HCT116 (cell line): ENCODE data around the gene RDH14. TPM values are rescaled to one million over a fixed set of nuclear protein-coding genes. Genes with fewer than 3 reads are reported as not detected.

ENCODE experiments used
- ATAC-seq: fragments of 200-7000 bp; cut with Tn5 transposase; 2 replicates; pipeline ENCODE4 v1.9.1; 2020; ENCODE audit warnings: mild to moderate bottlenecking, moderate library complexity
- Bru-seq: library from RNA; stranded (reverse); fragments of 400-500 nt; gene quantifications from one replicate; lab custom pipeline; 2021; lab: Mats Ljungman, UMichigan
- BruChase-seq, 2 experiments: library from RNA; stranded (reverse); fragments of 400-500 nt; gene quantifications; one replicate each; lab custom pipeline; 2021; lab: Mats Ljungman, UMichigan
- BruUV-seq: library from RNA; stranded (reverse); fragments of 400-500 nt; replicated peaks from 2 replicates; lab custom pipeline; 2021; lab: Mats Ljungman, UMichigan
- CTCF ChIA-PET: fragments of 300-600 bp; sonication (Branson Sonifier 250); formaldehyde crosslinking; loops from one replicate; lab custom pipeline; 2021; ENCODE audit warnings: antibody characterized with exemption; lab: Charles Lee
- POLR2A ChIA-PET: fragments of 300-600, 350-600 bp; sonication (Branson Sonifier 250); formaldehyde crosslinking; loops from one replicate; lab custom pipeline; 2021; ENCODE audit warnings: antibody characterized with exemption; lab: Charles Lee
- RAD21 ChIA-PET, 2 experiments: fragments of 300-600 bp; sonication (Branson Sonifier 250); formaldehyde crosslinking; loops; one replicate each; lab custom pipeline; 2023; ENCODE audit warnings: low total read pairs in 2 of 2; ENCODE audit not compliant: uncharacterized antibody in 2 of 2, unreplicated experiment in 2 of 2, low non-redundant PET in 1 of 2; lab: Charles Lee
- DNase-seq: peaks from one replicate; pipeline ENCODE4 v3.0.0-alpha.2; 2010; ENCODE audit warnings: low read depth, low spot score
- H2AFZ ChIP-seq: fragments of 200-600 bp; shearing (Covaris generic), sonication (generic); 2 replicates; pipeline ENCODE4 v1.6.1; 2017; ENCODE audit warnings: low read depth, mixed run types, mixed read lengths, antibody characterized with exemption, low read length; ENCODE audit not compliant: poor library complexity, severe bottlenecking
- H3K27ac ChIP-seq: 2 replicates; pipeline ENCODE4 v1.5.1; 2012; ENCODE audit warnings: low read depth, low read length
- H3K27me3 ChIP-seq: fragments of 200-600 bp; sonication (generic); 2 replicates; pipeline ENCODE4 v1.6.1; 2016; ENCODE audit warnings: mixed run types, low read length, mixed read lengths; ENCODE audit not compliant: insufficient read depth
- H3K36me3 ChIP-seq, 2 experiments: fragments of 200-500 bp in 1 of 2; fragments of 200-600 bp in 1 of 2; sonication (Bioruptor generic) in 1 of 2; sonication (generic) in 1 of 2; 2 replicates each; pipeline versions ENCODE4 v1.5.1 to v1.6.1; 2014 to 2016; ENCODE audit warnings: low read length in 2 of 2, inconsistent platforms in 1 of 2, mixed read lengths in 1 of 2, mixed run types in 1 of 2; ENCODE audit not compliant: insufficient read depth in 2 of 2, control insufficient read depth in 1 of 2
- H3K4me1 ChIP-seq, 2 experiments: fragments of 200-600 bp in 1 of 2; sonication (generic) in 1 of 2; 2 replicates each; pipeline versions ENCODE4 v1.5.1 to v1.6.1; 2012 to 2017; ENCODE audit warnings: low read length in 2 of 2, inconsistent platforms in 1 of 2, mild to moderate bottlenecking in 1 of 2, mixed read lengths in 1 of 2, mixed run types in 1 of 2, moderate library complexity in 1 of 2; ENCODE audit not compliant: insufficient read depth in 2 of 2, control insufficient read depth in 1 of 2
- H3K4me2 ChIP-seq: fragments of 200-600 bp; sonication (generic); 2 replicates; pipeline ENCODE4 v1.6.1; 2017; ENCODE audit warnings: mixed run types, low read length, mixed read lengths
- H3K4me3 ChIP-seq, 2 experiments: fragments of 200-600 bp in 1 of 2; sonication (generic) in 1 of 2; replicated peaks in 1 of 2; 2 replicates each; pipeline ENCODE4 v1.5.1; 2011 to 2016; ENCODE audit warnings: low read length in 2 of 2, control low read depth in 1 of 2, low read depth in 1 of 2, mild to moderate bottlenecking in 1 of 2, mixed read lengths in 1 of 2, mixed run types in 1 of 2
- H3K79me2 ChIP-seq: fragments of 200-600 bp; sonication (generic); 2 replicates; pipeline ENCODE4 v1.6.1; 2017; ENCODE audit warnings: mild to moderate bottlenecking, mixed run types, low read length, moderate library complexity, mixed read lengths; ENCODE audit not compliant: insufficient read depth
- H3K9ac ChIP-seq: fragments of 200-600 bp; sonication (generic); 2 replicates; pipeline ENCODE4 v1.6.1; 2016; ENCODE audit warnings: low read length, mixed read lengths
- H3K9me2 ChIP-seq: fragments of 200-600 bp; sonication (generic), shearing (Covaris generic); 2 replicates; pipeline ENCODE4 v1.6.1; 2017; ENCODE audit warnings: mixed run types, mild to moderate bottlenecking, moderate library complexity; ENCODE audit not compliant: insufficient read depth
- H3K9me3 ChIP-seq, 2 experiments: fragments of 200-500 bp in 1 of 2; fragments of 200-600 bp in 1 of 2; sonication (Bioruptor generic) in 1 of 2; sonication (generic) in 1 of 2; 2 replicates each; pipeline ENCODE4 v1.6.1; 2014 to 2017; ENCODE audit warnings: low read length in 2 of 2, mixed read lengths in 2 of 2, inconsistent platforms in 1 of 2, low read depth in 1 of 2, mild to moderate bottlenecking in 1 of 2, mixed run types in 1 of 2, moderate library complexity in 1 of 2; ENCODE audit not compliant: control insufficient read depth in 1 of 2, insufficient read depth in 1 of 2
- H4K20me1 ChIP-seq: fragments of 200-600 bp; sonication (generic), shearing (Covaris generic); 2 replicates; pipeline ENCODE4 v1.6.1; 2017; ENCODE audit warnings: mixed run types, mild to moderate bottlenecking, moderate library complexity; ENCODE audit not compliant: insufficient read depth
- CBX3 ChIP-seq: IDR thresholded peaks from 2 replicates; pipeline ENCODE4 v1.6.1; 2012; ENCODE audit warnings: low read depth
- CEBPB ChIP-seq: IDR thresholded peaks from 2 replicates; pipeline ENCODE4 v1.6.1; 2012; ENCODE audit warnings: low read depth
- EGR1 ChIP-seq: IDR thresholded peaks from 2 replicates; pipeline ENCODE4 v1.6.1; 2012; ENCODE audit warnings: low read depth
- EZH2 ChIP-seq: fragments of 200-600 bp; sonication (generic); IDR thresholded peaks from 2 replicates; pipeline ENCODE4 v1.6.1; 2017; ENCODE audit warnings: antibody characterized with exemption, mixed run types
- EZH2phosphoT487 ChIP-seq: fragments of 200-600 bp; IDR thresholded peaks from 2 replicates; pipeline ENCODE4 v1.6.1; 2018; ENCODE audit warnings: antibody characterized with exemption, borderline replicate concordance
- FOSL1 ChIP-seq: IDR thresholded peaks from 2 replicates; pipeline ENCODE4 v1.6.1; 2012; ENCODE audit warnings: low read depth
- JUND ChIP-seq: IDR thresholded peaks from 2 replicates; pipeline ENCODE4 v1.6.1; 2012
- POLR2A ChIP-seq: IDR thresholded peaks from 2 replicates; pipeline ENCODE4 v1.7.0; 2011; ENCODE audit warnings: borderline replicate concordance; ENCODE audit not compliant: insufficient read depth, insufficient read length; ENCODE audit errors: extremely low read depth
- SP1 ChIP-seq: IDR thresholded peaks from 2 replicates; pipeline ENCODE4 v1.6.1; 2012; ENCODE audit warnings: low read depth
- TCF7L2 ChIP-seq: IDR thresholded peaks from 2 replicates; pipeline ENCODE4 v1.7.0; 2011; ENCODE audit warnings: borderline replicate concordance, inconsistent platforms; ENCODE audit not compliant: insufficient read depth, insufficient read length; ENCODE audit errors: extremely low read depth
- YY1 ChIP-seq: IDR thresholded peaks from 2 replicates; pipeline ENCODE4 v1.6.1; 2011; ENCODE audit warnings: low read length, low read depth, moderate library complexity, mild to moderate bottlenecking; ENCODE audit not compliant: insufficient replicate concordance; ENCODE audit errors: extremely low read depth
- ZFX ChIP-seq: fragments of 450-650 bp; IDR thresholded peaks from 2 replicates; pipeline ENCODE4 v1.6.1; 2017
- intact Hi-C: fragments of 100-400 bp; cut with micrococcal nuclease; formaldehyde crosslinking; loops from 2 replicates; pipeline ENCODE4 v1.10.0; 2022
- long read RNA-seq: library from polyadenylated mRNA; unstranded; transcript quantifications from one replicate; pipeline ENCODE4 v2.0.0, GENCODE V29; 2021; ENCODE audit not compliant: unreplicated experiment
- polyA plus RNA-seq: library from polyadenylated mRNA; unstranded; fragments of >200 nt; gene quantifications from 2 replicates; pipeline ENCODE4 v1.2.1, GENCODE V29; 2012; ENCODE audit warnings: missing spikeins
- total RNA-seq: library from RNA; stranded (reverse); gene quantifications from one replicate; pipeline ENCODE4 v1.2.1, GENCODE V29; 2021; ENCODE audit not compliant: unreplicated experiment
- TF ChIP-seq, protein P1 (sequence below): IDR thresholded peaks from 2 replicates; pipeline ENCODE4 v1.6.1; 2012
- TF ChIP-seq, protein P2 (sequence below), 3 experiments: fragments of 200-600 bp in 1 of 3; sonication (generic) in 1 of 3; IDR thresholded peaks in 2 of 3; conservative IDR thresholded peaks in 1 of 3; 2 replicates each; pipeline ENCODE4 v1.5.1; 2012 to 2017; ENCODE audit warnings: low read depth in 2 of 3, low read length in 2 of 3, antibody characterized with exemption in 1 of 3, borderline replicate concordance in 1 of 3, control low read depth in 1 of 3, mild to moderate bottlenecking in 1 of 3, mixed read lengths in 1 of 3, mixed run types in 1 of 3, moderate library complexity in 1 of 3; ENCODE audit not compliant: insufficient read depth in 1 of 3

The RDH14 gene, protein sequence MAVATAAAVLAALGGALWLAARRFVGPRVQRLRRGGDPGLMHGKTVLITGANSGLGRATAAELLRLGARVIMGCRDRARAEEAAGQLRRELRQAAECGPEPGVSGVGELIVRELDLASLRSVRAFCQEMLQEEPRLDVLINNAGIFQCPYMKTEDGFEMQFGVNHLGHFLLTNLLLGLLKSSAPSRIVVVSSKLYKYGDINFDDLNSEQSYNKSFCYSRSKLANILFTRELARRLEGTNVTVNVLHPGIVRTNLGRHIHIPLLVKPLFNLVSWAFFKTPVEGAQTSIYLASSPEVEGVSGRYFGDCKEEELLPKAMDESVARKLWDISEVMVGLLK
- 15.5 TPM for total RNA-seq
- 5.9 and 10.9 TPM in 2 replicates for polyA plus RNA-seq
- percentile 77 among the genes with signal in this experiment for Bru-seq, nascent RNA
- BruChase-seq, experiment 1, labeled RNA remaining after a 6-hour chase, result percentile 66 among the genes with signal in this experiment
- percentile 94 among the genes with signal in this experiment for BruChase-seq, experiment 2, labeled RNA remaining after a 2-hour chase
- long read RNA-seq, transcript RDH14-201 (2 exons, 1,587 nt), result major isoform, 53 of 57 reads
- long read RNA-seq, partial matches to known transcripts, result 0 of 57 reads
- long read RNA-seq, other reads (novel, unspliced or antisense), result 1 of 57 reads

DNA sequence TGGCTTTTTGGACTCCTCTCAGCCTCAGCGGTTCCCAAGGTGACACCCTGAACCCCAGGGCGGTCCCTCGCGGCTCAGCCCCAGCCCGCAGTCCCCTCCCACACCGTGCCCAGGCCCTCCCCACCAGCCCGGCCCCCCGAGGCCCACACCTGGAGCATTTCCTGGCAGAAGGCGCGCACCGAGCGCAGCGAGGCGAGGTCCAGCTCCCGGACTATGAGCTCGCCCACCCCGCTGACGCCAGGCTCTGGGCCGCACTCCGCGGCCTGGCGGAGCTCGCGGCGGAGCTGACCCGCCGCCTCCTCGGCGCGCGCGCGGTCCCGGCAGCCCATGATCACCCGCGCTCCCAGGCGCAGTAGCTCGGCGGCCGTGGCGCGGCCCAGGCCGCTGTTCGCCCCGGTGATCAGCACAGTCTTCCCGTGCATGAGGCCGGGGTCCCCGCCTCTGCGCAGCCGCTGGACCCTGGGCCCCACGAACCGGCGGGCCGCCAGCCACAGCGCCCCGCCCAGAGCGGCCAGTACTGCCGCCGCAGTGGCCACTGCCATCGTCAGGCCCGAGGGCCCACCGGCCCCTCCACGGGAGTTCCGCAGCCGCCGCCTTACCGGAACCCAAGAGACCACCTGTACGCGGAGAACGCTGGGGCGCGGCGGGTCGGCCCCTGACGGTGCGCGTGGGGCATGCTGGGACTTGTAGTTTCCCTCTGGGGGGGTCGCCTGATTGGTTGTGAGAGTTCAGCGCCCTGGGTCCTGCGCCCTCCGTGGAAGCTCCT lies at the start of gene RDH14:
RDH14 (minus strand) TSS at position 623 of the 766 bp plus-strand sequence; CDS start at position 542, 81 bp downstream.
- intact Hi-C loops, result no loop called here

More for the DNA sequence above, at the start of gene RDH14:
- Histone ChIP-seq H3K9me3 (no peaks in the 10 kb centered on the region), H3K4me3 (peak within 1 kb of the TSS; percentile 61 to 77), H3K4me1 (peaks cover 0 to 11% of the 10 kb centered on the region in 2 experiments; a peak in 3 of 4 replicates), H3K9me2 (no peaks in the 10 kb centered on the region), H3K9ac (peak within 1 kb of the TSS; percentile 76), H3K4me2 (peak within 1 kb of the TSS; percentile 82), H3K36me3 (0 out of 4 replicates have a peak, but pooled peaks cover 0 to 3% of the 10 kb centered on the region in 2 experiments), H3K79me2 (peaks cover 21% of the 10 kb centered on the region)
- ChIA-PET POLR2A (no interaction called here), CTCF (interaction anchor here (1.8 kb wide), 1 partner anchor 39 kb away, joined by 7 read pairs; no protein-coding TSS in a partner anchor)
- DNase-seq (peak; percentile 75), ATAC-seq (peak; percentile 95)
- BruUV-seq, result no TSS peak
- TF ChIP-seq EZH2phosphoT487 (no peak), EZH2 (no peak), TCF7L2 (peak; percentile 22), JUND (no peak), EGR1 (no peak), ZFX (peak; percentile 99), SP1 (peak; percentile 94), YY1 (peak; percentile 88), POLR2A (peak; percentile 13), CBX3 (peak; percentile 38; the same call in 1 of the 2 replicates), CEBPB (no peak), FOSL1 (no peak)
- TF ChIP-seq, protein P1, sequence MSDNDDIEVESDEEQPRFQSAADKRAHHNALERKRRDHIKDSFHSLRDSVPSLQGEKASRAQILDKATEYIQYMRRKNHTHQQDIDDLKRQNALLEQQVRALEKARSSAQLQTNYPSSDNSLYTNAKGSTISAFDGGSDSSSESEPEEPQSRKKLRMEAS, result peak; percentile 64; the same call in 1 of the 2 replicates
- TF ChIP-seq, protein P2, sequence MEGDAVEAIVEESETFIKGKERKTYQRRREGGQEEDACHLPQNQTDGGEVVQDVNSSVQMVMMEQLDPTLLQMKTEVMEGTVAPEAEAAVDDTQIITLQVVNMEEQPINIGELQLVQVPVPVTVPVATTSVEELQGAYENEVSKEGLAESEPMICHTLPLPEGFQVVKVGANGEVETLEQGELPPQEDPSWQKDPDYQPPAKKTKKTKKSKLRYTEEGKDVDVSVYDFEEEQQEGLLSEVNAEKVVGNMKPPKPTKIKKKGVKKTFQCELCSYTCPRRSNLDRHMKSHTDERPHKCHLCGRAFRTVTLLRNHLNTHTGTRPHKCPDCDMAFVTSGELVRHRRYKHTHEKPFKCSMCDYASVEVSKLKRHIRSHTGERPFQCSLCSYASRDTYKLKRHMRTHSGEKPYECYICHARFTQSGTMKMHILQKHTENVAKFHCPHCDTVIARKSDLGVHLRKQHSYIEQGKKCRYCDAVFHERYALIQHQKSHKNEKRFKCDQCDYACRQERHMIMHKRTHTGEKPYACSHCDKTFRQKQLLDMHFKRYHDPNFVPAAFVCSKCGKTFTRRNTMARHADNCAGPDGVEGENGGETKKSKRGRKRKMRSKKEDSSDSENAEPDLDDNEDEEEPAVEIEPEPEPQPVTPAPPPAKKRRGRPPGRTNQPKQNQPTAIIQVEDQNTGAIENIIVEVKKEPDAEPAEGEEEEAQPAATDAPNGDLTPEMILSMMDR (IDR thresholded peaks at IDR 0.05 in 2 of 3, conservative IDR thresholded peaks at IDR 0.05 in 1 of 3; ENCODE audit: borderline replicate concordance in 1 of 3, insufficient read depth in 1 of 3, low read depth in 2 of 3, low read length in 2 of 3), result no peak
- TF ChIP-seq, all 23 proteins: peak for 7
- Histone ChIP-seq H3K27me3 (no peaks in the 10 kb centered on the region), H2AFZ (peak within 1 kb of the TSS; percentile 70), H4K20me1 (no peaks in the 10 kb centered on the region), H3K27ac (peak within 1 kb of the TSS; percentile 74)
- RAD21 ChIA-PET, result interaction anchor here in 1 of 2 experiments (0.7 kb wide), 1 partner anchor 624 kb away, joined by 4 read pairs; no protein-coding TSS in a partner anchor
